PFSK-1 (cell line): ENCODE data around the gene ATOSB.

ENCODE experiments used
- FOXP2 ChIP-seq: optimal IDR thresholded peaks from 2 replicates; pipeline ENCODE3; 2011; ENCODE audit warnings: borderline replicate concordance, control low read depth, inconsistent platforms; ENCODE audit not compliant: insufficient read depth; ENCODE audit errors: extremely low read length, extremely low read depth
- POLR2AphosphoS5 ChIP-seq: IDR thresholded peaks from 2 replicates; pipeline ENCODE4 v1.6.1; 2012; ENCODE audit warnings: low read depth, mild to moderate bottlenecking, control low read depth, low read length, moderate library complexity
- REST ChIP-seq, 2 experiments: IDR thresholded peaks; 2 replicates each; pipeline versions ENCODE4 v1.6.1 to v1.8.0; 2011 to 2012; ENCODE audit warnings: low read depth in 2 of 2, low read length in 2 of 2, control low read depth in 1 of 2, inconsistent platforms in 1 of 2, mild to moderate bottlenecking in 1 of 2, moderate library complexity in 1 of 2; ENCODE audit not compliant: insufficient read depth in 1 of 2
- SIN3A ChIP-seq: IDR thresholded peaks from 2 replicates; pipeline ENCODE4 v1.6.1; 2012; ENCODE audit warnings: mild to moderate bottlenecking, low read length, moderate library complexity, borderline replicate concordance; ENCODE audit not compliant: insufficient read depth
- TAF1 ChIP-seq: IDR thresholded peaks from 2 replicates; pipeline ENCODE4 v1.6.1; 2012; ENCODE audit warnings: low read length, control low read depth, borderline replicate concordance; ENCODE audit not compliant: insufficient read depth

The ATOSB gene

GRCh38 chr9:35158501-35159280, 43.0 kb upstream of the ATOSB start:
- TF ChIP-seq REST (IDR thresholded peaks at IDR 0.05; ENCODE audit: insufficient read depth in 1 of 2, low read depth in 2 of 2, low read length in 2 of 2) (no peak), TAF1 (no peak), SIN3A (no peak), POLR2AphosphoS5 (no peak), FOXP2 (no peak)

GRCh38 chr9:35156781-35157180, 41.1 kb upstream of the ATOSB start:
- TF ChIP-seq SIN3A (no peak), REST (IDR thresholded peaks at IDR 0.05; ENCODE audit: insufficient read depth in 1 of 2, low read depth in 2 of 2, low read length in 2 of 2) (no peak)

GRCh38 chr9:35152926-35153325, 37.3 kb upstream of the ATOSB start:
- no peak for TF ChIP-seq POLR2AphosphoS5
- TF ChIP-seq TAF1, result no peak
- no peak for TF ChIP-seq FOXP2
- no peak for TF ChIP-seq SIN3A
- TF ChIP-seq REST (IDR thresholded peaks at IDR 0.05; ENCODE audit: insufficient read depth in 1 of 2, low read depth in 2 of 2, low read length in 2 of 2), result no peak

DNA sequence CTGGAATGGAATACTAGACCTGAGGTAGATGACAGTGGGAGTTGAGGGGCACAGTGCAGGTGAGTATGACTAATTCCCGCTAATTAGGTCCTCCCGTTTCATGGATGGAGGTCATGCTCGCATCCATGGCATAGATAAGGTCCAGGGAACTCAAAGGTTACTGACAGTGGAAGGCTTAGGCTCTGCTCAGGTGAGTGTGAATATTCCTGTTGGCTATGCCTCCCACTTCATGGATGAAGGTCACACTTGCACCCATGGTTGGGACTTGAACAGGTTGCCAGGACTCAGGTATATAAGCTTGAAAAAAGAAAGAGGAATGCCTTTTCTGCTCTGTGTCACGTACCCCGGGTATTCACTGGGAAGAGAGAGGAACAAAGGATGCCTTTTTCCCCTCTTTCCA, 26.4 kb upstream of the ATOSB start:
- TF ChIP-seq REST (IDR thresholded peaks at IDR 0.05; ENCODE audit: insufficient read depth in 1 of 2, low read depth in 2 of 2, low read length in 2 of 2), result no peak
- no peak for TF ChIP-seq SIN3A
- TF ChIP-seq TAF1, result no peak
- TF ChIP-seq FOXP2, result no peak
- no peak for TF ChIP-seq POLR2AphosphoS5

DNA sequence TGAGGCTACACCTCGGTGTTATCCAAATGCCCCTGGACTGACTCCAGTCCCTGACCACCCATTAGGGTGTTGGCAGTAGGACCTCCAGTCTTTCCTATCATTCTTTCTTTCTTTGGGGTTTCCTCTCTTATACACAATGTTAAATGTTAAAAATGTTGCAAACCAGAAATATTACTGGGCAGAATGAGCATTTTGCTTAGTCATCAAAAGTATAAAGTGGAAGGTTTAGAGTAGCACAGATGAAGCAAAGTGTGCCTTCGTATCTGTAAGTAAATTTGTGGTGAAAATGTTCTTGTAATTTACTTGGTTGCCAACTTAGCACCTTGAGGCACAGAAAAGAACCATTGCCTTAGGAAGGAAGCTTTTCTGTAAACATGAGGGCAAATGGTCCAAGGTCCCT, 24.4 kb upstream of the ATOSB start:
- TF ChIP-seq FOXP2 (no peak), POLR2AphosphoS5 (no peak), REST (IDR thresholded peaks at IDR 0.05; ENCODE audit: insufficient read depth in 1 of 2, low read depth in 2 of 2, low read length in 2 of 2) (no peak), SIN3A (no peak), TAF1 (no peak)
